NOMO-1 treated with dmso at 0.1 percent for 144 hours (cell line): Measurements from ENCODE around the gene NCKAP5.

ENCODE experiments used
- DNase-seq: peaks from one replicate; lab custom pipeline; 2025; ENCODE audit not compliant: unreplicated experiment; lab: John Stamatoyannopoulos, UW

Gene NCKAP5

GRCh38 chr2:132790207-132790785 lies 778.0 kb downstream of the NCKAP5 start:
- DNase-seq = no peak

GRCh38 chr2:132789066-132789465 lies 779.2 kb downstream of the NCKAP5 start:
- no peak for DNase-seq

- no peak for DNase-seq
Observed at GRCh38 chr2:132788310-132788838, 779.9 kb downstream of the NCKAP5 start.

- DNase-seq = no peak
Observed at GRCh38 chr2:132783883-132784282, 784.4 kb downstream of the NCKAP5 start.

GRCh38 chr2:132782176-132782783 lies 786.0 kb downstream of the NCKAP5 start:
- DNase-seq = no peak

- DNase-seq = no peak
Observed at GRCh38 chr2:132780651-132781050, 787.6 kb downstream of the NCKAP5 start.

GRCh38 chr2:132779206-132779721 lies 789.0 kb downstream of the NCKAP5 start:
- DNase-seq = no peak

GRCh38 chr2:132776287-132776686 lies 792.0 kb downstream of the NCKAP5 start:
- DNase-seq = no peak

- no peak for DNase-seq
Observed at GRCh38 chr2:132774189-132774588, 794.1 kb downstream of the NCKAP5 start.

- no peak for DNase-seq
Observed at GRCh38 chr2:132773331-132773730, 794.9 kb downstream of the NCKAP5 start.

GRCh38 chr2:132772340-132772739 lies 795.9 kb downstream of the NCKAP5 start:
- no peak for DNase-seq

- no peak for DNase-seq
Observed at GRCh38 chr2:132766573-132766972, 801.7 kb downstream of the NCKAP5 start.

GRCh38 chr2:132761437-132761836 lies 806.8 kb downstream of the NCKAP5 start:
- no peak for DNase-seq

- DNase-seq = no peak
Observed at GRCh38 chr2:132760971-132761370, 807.3 kb downstream of the NCKAP5 start.

- no peak for DNase-seq
Observed at GRCh38 chr2:132760405-132760804, 807.9 kb downstream of the NCKAP5 start.

- DNase-seq = no peak
Observed at GRCh38 chr2:132758995-132759394, 809.3 kb downstream of the NCKAP5 start.

GRCh38 chr2:132757676-132758075 lies 810.6 kb downstream of the NCKAP5 start:
- DNase-seq = no peak

- no peak for DNase-seq
Observed at GRCh38 chr2:132757002-132757589, 811.2 kb downstream of the NCKAP5 start.

- no peak for DNase-seq
Observed at GRCh38 chr2:132754867-132755472, 813.3 kb downstream of the NCKAP5 start.

GRCh38 chr2:132754392-132754791 lies 813.9 kb downstream of the NCKAP5 start:
- DNase-seq = no peak

- DNase-seq = no peak
Observed at GRCh38 chr2:132752421-132753206, 815.6 kb downstream of the NCKAP5 start.
